SH-SY5Y (cell line): ENCODE data around the gene PAQR7.

Experiments
- GATA2 ChIP-seq: IDR thresholded peaks from 2 replicates; pipeline ENCODE4 v1.6.1; 2011; ENCODE audit warnings: mild to moderate bottlenecking, low read depth, low read length
- GATA3 ChIP-seq: IDR thresholded peaks from 2 replicates; pipeline ENCODE4 v1.6.1; 2011; ENCODE audit warnings: low read depth, mild to moderate bottlenecking, low read length, moderate library complexity

DNA sequence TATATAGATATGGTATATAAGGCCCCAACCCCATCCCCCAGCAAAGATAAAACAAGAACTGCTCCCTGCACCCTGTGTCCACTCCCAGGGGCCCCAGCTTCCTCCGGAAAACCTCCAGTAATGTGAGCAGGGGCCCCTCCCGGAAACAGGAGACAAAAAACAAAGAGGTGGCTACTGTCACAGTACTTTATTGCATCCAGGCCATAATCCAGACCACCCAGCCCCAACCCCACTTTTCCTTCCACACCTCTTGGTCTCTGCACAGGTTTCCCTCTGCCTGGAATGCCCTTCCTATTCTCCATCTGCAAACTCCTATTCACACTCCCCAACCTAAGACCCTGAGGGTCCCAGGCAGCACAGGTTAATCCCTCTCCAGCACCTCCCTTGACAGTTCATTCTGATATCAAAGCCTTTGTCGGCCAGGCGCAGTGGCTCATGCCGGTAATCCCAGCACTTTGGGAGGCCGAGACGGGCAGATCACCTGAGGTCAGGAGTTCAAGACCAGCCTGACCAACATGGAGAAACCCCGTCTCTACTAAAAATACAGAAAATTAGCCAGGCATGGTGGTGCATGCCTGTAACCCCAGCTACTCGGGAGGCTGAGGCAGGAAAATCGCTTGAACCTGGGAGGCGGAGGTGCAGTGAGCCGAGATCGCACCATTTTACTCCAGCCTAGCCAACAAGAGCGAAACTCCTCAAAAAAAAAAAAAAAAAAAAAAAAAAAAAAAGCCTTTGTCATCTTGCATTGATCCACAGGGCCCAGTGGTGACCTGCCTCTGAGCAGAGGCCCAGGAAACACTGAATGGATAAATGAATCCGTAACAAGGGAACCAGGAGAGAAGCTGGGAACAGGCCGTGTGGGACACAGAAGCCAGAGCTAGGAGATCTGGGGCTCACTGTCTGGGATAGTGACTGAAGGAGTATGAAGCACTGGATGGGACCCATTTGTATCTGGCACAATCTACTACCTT lies 13.9 kb downstream of the PAQR7 start:
- no peak for TF ChIP-seq GATA2
- no peak for TF ChIP-seq GATA3
